ENCODE data around the gene PIF1. TPM values are rescaled to one million over a fixed set of nuclear protein-coding genes. Genes with fewer than 3 reads are reported as not detected.

Gene PIF1
- total RNA-seq, 1 experiment from 2014 or later = 74.4 TPM

GRCh38 chr15:64828985-64829384 lies 3.5 kb upstream of the PIF1 start:
- H3K4me1 ChIP-seq (ENCODE audit: insufficient read depth, low read length) = peaks cover 4% of the 10 kb centered on the region; the same call in 1 of the 2 replicates
- H3K18ac ChIP-seq (ENCODE audit: insufficient read length, low read depth, low read length) = no peak overlapping the region
- H2BK15ac ChIP-seq (ENCODE audit: low read depth, low read length) = no peak overlapping the region
- H2BK12ac ChIP-seq (ENCODE audit: insufficient read length, low read depth, low read length) = no peak overlapping the region
- H2BK5ac ChIP-seq (ENCODE audit: insufficient read length, low read length) = no peak overlapping the region
- H2BK20ac ChIP-seq (ENCODE audit: low read depth, low read length, poor library complexity, severe bottlenecking) = no peak overlapping the region
- H3K9me3 Mint-ChIP-seq = no peaks in the 10 kb centered on the region; a peak in 1 of 5 replicates
- H3K56ac ChIP-seq (ENCODE audit: insufficient read length, low read depth, low read length) = no peak overlapping the region
- H4K5ac ChIP-seq (ENCODE audit: insufficient read length, low read depth, low read length) = no peak overlapping the region
- no peak overlapping the region for H2AFZ ChIP-seq (ENCODE audit: low read length)
- no peak overlapping the region for H3K4me3 Mint-ChIP-seq
- peak overlapping the region in 1 of 3 experiments; percentile 35; a peak in 1 of 7 replicates for H3K27ac Mint-ChIP-seq
- H3K9me3 ChIP-seq (ENCODE audit: control insufficient read depth, low read depth, low read length) = no peaks in the 10 kb centered on the region
- no peak overlapping the region for H4K91ac ChIP-seq (ENCODE audit: insufficient read length, low read depth, low read length)
- peaks cover 8 to 19% (median 11%) of the 10 kb centered on the region in 3 experiments for H3K36me3 Mint-ChIP-seq (ENCODE audit: insufficient read depth in 1 of 3, low read depth in 3 of 3)
- no peak overlapping the region for H3K4me2 ChIP-seq (ENCODE audit: insufficient read depth, insufficient read length, low read length)
- no peaks in the 10 kb centered on the region for H3K27me3 Mint-ChIP-seq (ENCODE audit: low read depth)
- H2AK5ac ChIP-seq (ENCODE audit: insufficient read length, low read length) = no peak overlapping the region
- DNase-seq = no peak
- H3K4me1 Mint-ChIP-seq = peaks cover 16 to 25% of the 10 kb centered on the region in 2 experiments
- H3T11ph ChIP-seq (ENCODE audit: low read length) = no peak overlapping the region
- H3K27ac ChIP-seq (ENCODE audit: insufficient read length, low read depth, low read length) = no peak overlapping the region
- no peak overlapping the region for H3K4ac ChIP-seq (ENCODE audit: low read depth, low read length)
- no peaks in the 10 kb centered on the region for H4K20me1 ChIP-seq (ENCODE audit: control insufficient read depth, insufficient read depth, insufficient read length)
- H3K27me3 ChIP-seq (ENCODE audit: insufficient read depth, low read length) = no peaks in the 10 kb centered on the region
- TF ChIP-seq CTCF (conservative IDR thresholded peaks at IDR 0.05) = no peak
- H3K79me1 ChIP-seq (ENCODE audit: insufficient read depth, low read depth, low read length, poor library complexity, severe bottlenecking) = no peaks in the 10 kb centered on the region
- no peak overlapping the region for H3K9ac ChIP-seq (ENCODE audit: extremely low read depth, insufficient read length, low read length)
- no peak overlapping the region for H2BK120ac ChIP-seq (ENCODE audit: low read depth, low read length, poor library complexity, severe bottlenecking)
- H4K8ac ChIP-seq (replicated peaks; ENCODE audit: insufficient read length, low read depth, low read length) = no peak overlapping the region
- H3K14ac ChIP-seq (ENCODE audit: insufficient read depth, low read length) = no peak overlapping the region
- WGBS (ENCODE audit: extremely low coverage, insufficient read length, low lambda C conversion rate) = no CpG with 5 or more reads among the region's 5 CpGs
- peaks cover 4% of the 10 kb centered on the region; the same call in 1 of the 2 replicates for H3K79me2 ChIP-seq (ENCODE audit: insufficient read depth, low read length)
- no peak overlapping the region for H3K23ac ChIP-seq (ENCODE audit: insufficient read length, low read depth, low read length)
- peaks cover 11% of the 10 kb centered on the region for H3K23me2 ChIP-seq (ENCODE audit: insufficient read length, low read depth, low read length, poor library complexity, severe bottlenecking)

Data from H9 (cell line).